H1 (cell line): ENCODE results near the gene CLDN7. TPM values are rescaled to one million over a fixed set of nuclear protein-coding genes. Genes with fewer than 3 reads are reported as not detected.

Source experiments
- ASH2L ChIP-seq: fragments of 200-600, 300-600 bp; sonication (generic); IDR thresholded peaks from one replicate; pipeline ENCODE4 v1.7.1; 2017; ENCODE audit warnings: low read length
- ATF3 ChIP-seq: IDR thresholded peaks from 2 replicates; pipeline ENCODE4 v1.6.1; 2011; ENCODE audit warnings: low read depth, mild to moderate bottlenecking, low read length; ENCODE audit not compliant: insufficient read depth
- CHD2 ChIP-seq: IDR thresholded peaks from 2 replicates; pipeline ENCODE4 v1.6.1; 2012; ENCODE audit warnings: low read length, improper control_type of control experiment
- CREB1 ChIP-seq: IDR thresholded peaks from 2 replicates; pipeline ENCODE4 v1.6.1; 2012; ENCODE audit warnings: inconsistent platforms
- CTBP2 ChIP-seq: IDR thresholded peaks from 2 replicates; pipeline ENCODE4 v1.7.0; 2011; ENCODE audit warnings: borderline replicate concordance, mild to moderate bottlenecking, moderate library complexity, mixed read lengths, low read length; ENCODE audit not compliant: insufficient read depth, insufficient read length
- EP300 ChIP-seq, 2 experiments: IDR thresholded peaks; 1 replicate in 1 of 2; 2 replicates in 1 of 2; pipeline ENCODE4 v1.6.1; 2011 to 2012; ENCODE audit warnings: low read depth in 2 of 2, low read length in 2 of 2, mild to moderate bottlenecking in 2 of 2, borderline replicate concordance in 1 of 2, inconsistent platforms in 1 of 2, moderate library complexity in 1 of 2
- RAD21 ChIP-seq, 2 experiments: IDR thresholded peaks in 1 of 2; conservative IDR thresholded peaks in 1 of 2; 2 replicates each; pipeline ENCODE4 v1.6.1; 2011; ENCODE audit warnings: low read depth in 2 of 2, low read length in 2 of 2, improper control_type of control experiment in 1 of 2, inconsistent platforms in 1 of 2, mild to moderate bottlenecking in 1 of 2, moderate library complexity in 1 of 2
- SIX5 ChIP-seq: IDR thresholded peaks from 2 replicates; pipeline ENCODE4 v1.6.1; 2011; ENCODE audit warnings: mild to moderate bottlenecking, low read depth, low read length
- TEAD4 ChIP-seq: IDR thresholded peaks from 2 replicates; pipeline ENCODE4 v1.6.1; 2012; ENCODE audit warnings: low read depth, low read length, inconsistent platforms, mixed read lengths
- polyA plus RNA-seq, 7 experiments: library from polyadenylated mRNA; depleted of rRNA in 3 of 7; stranded (reverse) in 5 of 7; unstranded in 2 of 7; fragments of >200 nt in 5 of 7; fragments of 200-250 nt in 2 of 7; gene quantifications; 1 replicate in 5 of 7; 2 replicates in 1 of 7; 4 replicates in 1 of 7; pipeline versions ENCODE4 v1.2.1 to v1.2.3, GENCODE V29; 2011 to 2013; ENCODE audit warnings: missing spikeins in 2 of 7, mixed read lengths in 2 of 7
- total RNA-seq: library from RNA; stranded (reverse); fragmentation: NEBNext Ultra II Directional; extraction: Animal tissue kit (Norgen Biotek cat#: 25700); gene quantifications from 2 replicates; pipeline ENCODE4 v1.2.1, GENCODE V29; 2021
- TF ChIP-seq, protein P1 (sequence below): fragments of 300-600 bp; sonication (generic); IDR thresholded peaks from 2 replicates; pipeline ENCODE4 v1.7.1; 2012; ENCODE audit warnings: low read length, moderate library complexity, mild to moderate bottlenecking, inconsistent platforms; ENCODE audit not compliant: insufficient replicate concordance

The CLDN7 gene
- total and polyA plus RNA-seq, 2 of the 8 experiments (the other 6 are each of a cell fraction or from before 2014, with no cell fraction given) = 118 to 119 TPM

DNA sequence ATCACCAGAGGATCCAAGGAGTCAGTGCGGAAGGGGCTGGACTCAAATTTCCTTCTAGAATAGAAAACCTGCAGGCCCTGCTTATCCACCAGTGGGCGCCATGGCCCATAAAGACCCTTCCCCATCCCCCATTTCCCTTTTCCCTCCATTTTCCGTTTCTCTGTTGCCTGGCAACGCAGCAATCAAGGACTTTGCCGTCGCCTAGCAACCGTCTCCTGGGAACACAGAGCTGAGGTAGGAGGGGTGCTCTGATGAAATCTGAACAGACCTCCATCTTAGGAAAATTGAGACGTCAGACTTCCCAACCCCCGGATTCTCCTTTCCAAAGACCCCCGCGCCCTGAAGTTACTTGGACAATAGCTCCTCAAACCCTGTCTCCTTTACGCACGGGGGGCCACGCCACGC lies 48.4 kb downstream of the CLDN7 start (continued):
- TF ChIP-seq, protein P1, sequence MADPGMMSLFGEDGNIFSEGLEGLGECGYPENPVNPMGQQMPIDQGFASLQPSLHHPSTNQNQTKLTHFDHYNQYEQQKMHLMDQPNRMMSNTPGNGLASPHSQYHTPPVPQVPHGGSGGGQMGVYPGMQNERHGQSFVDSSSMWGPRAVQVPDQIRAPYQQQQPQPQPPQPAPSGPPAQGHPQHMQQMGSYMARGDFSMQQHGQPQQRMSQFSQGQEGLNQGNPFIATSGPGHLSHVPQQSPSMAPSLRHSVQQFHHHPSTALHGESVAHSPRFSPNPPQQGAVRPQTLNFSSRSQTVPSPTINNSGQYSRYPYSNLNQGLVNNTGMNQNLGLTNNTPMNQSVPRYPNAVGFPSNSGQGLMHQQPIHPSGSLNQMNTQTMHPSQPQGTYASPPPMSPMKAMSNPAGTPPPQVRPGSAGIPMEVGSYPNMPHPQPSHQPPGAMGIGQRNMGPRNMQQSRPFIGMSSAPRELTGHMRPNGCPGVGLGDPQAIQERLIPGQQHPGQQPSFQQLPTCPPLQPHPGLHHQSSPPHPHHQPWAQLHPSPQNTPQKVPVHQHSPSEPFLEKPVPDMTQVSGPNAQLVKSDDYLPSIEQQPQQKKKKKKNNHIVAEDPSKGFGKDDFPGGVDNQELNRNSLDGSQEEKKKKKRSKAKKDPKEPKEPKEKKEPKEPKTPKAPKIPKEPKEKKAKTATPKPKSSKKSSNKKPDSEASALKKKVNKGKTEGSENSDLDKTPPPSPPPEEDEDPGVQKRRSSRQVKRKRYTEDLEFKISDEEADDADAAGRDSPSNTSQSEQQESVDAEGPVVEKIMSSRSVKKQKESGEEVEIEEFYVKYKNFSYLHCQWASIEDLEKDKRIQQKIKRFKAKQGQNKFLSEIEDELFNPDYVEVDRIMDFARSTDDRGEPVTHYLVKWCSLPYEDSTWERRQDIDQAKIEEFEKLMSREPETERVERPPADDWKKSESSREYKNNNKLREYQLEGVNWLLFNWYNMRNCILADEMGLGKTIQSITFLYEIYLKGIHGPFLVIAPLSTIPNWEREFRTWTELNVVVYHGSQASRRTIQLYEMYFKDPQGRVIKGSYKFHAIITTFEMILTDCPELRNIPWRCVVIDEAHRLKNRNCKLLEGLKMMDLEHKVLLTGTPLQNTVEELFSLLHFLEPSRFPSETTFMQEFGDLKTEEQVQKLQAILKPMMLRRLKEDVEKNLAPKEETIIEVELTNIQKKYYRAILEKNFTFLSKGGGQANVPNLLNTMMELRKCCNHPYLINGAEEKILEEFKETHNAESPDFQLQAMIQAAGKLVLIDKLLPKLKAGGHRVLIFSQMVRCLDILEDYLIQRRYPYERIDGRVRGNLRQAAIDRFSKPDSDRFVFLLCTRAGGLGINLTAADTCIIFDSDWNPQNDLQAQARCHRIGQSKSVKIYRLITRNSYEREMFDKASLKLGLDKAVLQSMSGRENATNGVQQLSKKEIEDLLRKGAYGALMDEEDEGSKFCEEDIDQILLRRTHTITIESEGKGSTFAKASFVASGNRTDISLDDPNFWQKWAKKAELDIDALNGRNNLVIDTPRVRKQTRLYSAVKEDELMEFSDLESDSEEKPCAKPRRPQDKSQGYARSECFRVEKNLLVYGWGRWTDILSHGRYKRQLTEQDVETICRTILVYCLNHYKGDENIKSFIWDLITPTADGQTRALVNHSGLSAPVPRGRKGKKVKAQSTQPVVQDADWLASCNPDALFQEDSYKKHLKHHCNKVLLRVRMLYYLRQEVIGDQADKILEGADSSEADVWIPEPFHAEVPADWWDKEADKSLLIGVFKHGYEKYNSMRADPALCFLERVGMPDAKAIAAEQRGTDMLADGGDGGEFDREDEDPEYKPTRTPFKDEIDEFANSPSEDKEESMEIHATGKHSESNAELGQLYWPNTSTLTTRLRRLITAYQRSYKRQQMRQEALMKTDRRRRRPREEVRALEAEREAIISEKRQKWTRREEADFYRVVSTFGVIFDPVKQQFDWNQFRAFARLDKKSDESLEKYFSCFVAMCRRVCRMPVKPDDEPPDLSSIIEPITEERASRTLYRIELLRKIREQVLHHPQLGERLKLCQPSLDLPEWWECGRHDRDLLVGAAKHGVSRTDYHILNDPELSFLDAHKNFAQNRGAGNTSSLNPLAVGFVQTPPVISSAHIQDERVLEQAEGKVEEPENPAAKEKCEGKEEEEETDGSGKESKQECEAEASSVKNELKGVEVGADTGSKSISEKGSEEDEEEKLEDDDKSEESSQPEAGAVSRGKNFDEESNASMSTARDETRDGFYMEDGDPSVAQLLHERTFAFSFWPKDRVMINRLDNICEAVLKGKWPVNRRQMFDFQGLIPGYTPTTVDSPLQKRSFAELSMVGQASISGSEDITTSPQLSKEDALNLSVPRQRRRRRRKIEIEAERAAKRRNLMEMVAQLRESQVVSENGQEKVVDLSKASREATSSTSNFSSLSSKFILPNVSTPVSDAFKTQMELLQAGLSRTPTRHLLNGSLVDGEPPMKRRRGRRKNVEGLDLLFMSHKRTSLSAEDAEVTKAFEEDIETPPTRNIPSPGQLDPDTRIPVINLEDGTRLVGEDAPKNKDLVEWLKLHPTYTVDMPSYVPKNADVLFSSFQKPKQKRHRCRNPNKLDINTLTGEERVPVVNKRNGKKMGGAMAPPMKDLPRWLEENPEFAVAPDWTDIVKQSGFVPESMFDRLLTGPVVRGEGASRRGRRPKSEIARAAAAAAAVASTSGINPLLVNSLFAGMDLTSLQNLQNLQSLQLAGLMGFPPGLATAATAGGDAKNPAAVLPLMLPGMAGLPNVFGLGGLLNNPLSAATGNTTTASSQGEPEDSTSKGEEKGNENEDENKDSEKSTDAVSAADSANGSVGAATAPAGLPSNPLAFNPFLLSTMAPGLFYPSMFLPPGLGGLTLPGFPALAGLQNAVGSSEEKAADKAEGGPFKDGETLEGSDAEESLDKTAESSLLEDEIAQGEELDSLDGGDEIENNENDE = no peak
- TF ChIP-seq CHD2 = peak; percentile 78
- no peak for TF ChIP-seq CTBP2
- no peak for TF ChIP-seq TEAD4
- no peak for TF ChIP-seq SIX5
- TF ChIP-seq RAD21 (IDR thresholded peaks at IDR 0.05 in 1 of 2, conservative IDR thresholded peaks at IDR 0.05 in 1 of 2; ENCODE audit: low read depth in 2 of 2, low read length in 2 of 2) = peak; percentile 53 to 63
- TF ChIP-seq EP300 (IDR thresholded peaks at IDR 0.05; ENCODE audit: borderline replicate concordance in 1 of 2, low read depth in 2 of 2, low read length in 2 of 2) = peak; percentile 66 to 96
- 0 out of 2 replicates have a peak, but pooled peaks have one; percentile 41 for TF ChIP-seq ATF3
- no peak; the same call in 1 of the 2 replicates for TF ChIP-seq CREB1
- peak; percentile 25 for TF ChIP-seq ASH2L
